PFSK-1 (cell line): ENCODE results near the gene ROBO2.

Experiments used
- FOXP2 ChIP-seq: optimal IDR thresholded peaks from 2 replicates; pipeline ENCODE3; 2011; ENCODE audit warnings: borderline replicate concordance, control low read depth, inconsistent platforms; ENCODE audit not compliant: insufficient read depth; ENCODE audit errors: extremely low read length, extremely low read depth
- POLR2AphosphoS5 ChIP-seq: IDR thresholded peaks from 2 replicates; pipeline ENCODE4 v1.6.1; 2012; ENCODE audit warnings: low read depth, mild to moderate bottlenecking, control low read depth, low read length, moderate library complexity
- REST ChIP-seq, 2 experiments: IDR thresholded peaks; 2 replicates each; pipeline versions ENCODE4 v1.6.1 to v1.8.0; 2011 to 2012; ENCODE audit warnings: low read depth in 2 of 2, low read length in 2 of 2, control low read depth in 1 of 2, inconsistent platforms in 1 of 2, mild to moderate bottlenecking in 1 of 2, moderate library complexity in 1 of 2; ENCODE audit not compliant: insufficient read depth in 1 of 2
- SIN3A ChIP-seq: IDR thresholded peaks from 2 replicates; pipeline ENCODE4 v1.6.1; 2012; ENCODE audit warnings: mild to moderate bottlenecking, low read length, moderate library complexity, borderline replicate concordance; ENCODE audit not compliant: insufficient read depth
- TAF1 ChIP-seq: IDR thresholded peaks from 2 replicates; pipeline ENCODE4 v1.6.1; 2012; ENCODE audit warnings: low read length, control low read depth, borderline replicate concordance; ENCODE audit not compliant: insufficient read depth

Gene ROBO2

GRCh38 chr3:77338195-77338594, 298.3 kb downstream of the ROBO2 start:
- no peak for TF ChIP-seq TAF1
- no peak for TF ChIP-seq FOXP2
- TF ChIP-seq REST (IDR thresholded peaks at IDR 0.05; ENCODE audit: insufficient read depth in 1 of 2, low read depth in 2 of 2, low read length in 2 of 2), result no peak
- no peak for TF ChIP-seq POLR2AphosphoS5
- TF ChIP-seq SIN3A, result no peak

GRCh38 chr3:77342027-77342426, 302.1 kb downstream of the ROBO2 start:
- no peak for TF ChIP-seq TAF1
- TF ChIP-seq REST (IDR thresholded peaks at IDR 0.05; ENCODE audit: insufficient read depth in 1 of 2, low read depth in 2 of 2, low read length in 2 of 2), result no peak
- no peak for TF ChIP-seq POLR2AphosphoS5
- no peak for TF ChIP-seq FOXP2
- no peak for TF ChIP-seq SIN3A

GRCh38 chr3:77342688-77343087, 302.8 kb downstream of the ROBO2 start:
- TF ChIP-seq FOXP2 (no peak), SIN3A (no peak), TAF1 (no peak), REST (IDR thresholded peaks at IDR 0.05; ENCODE audit: insufficient read depth in 1 of 2, low read depth in 2 of 2, low read length in 2 of 2) (no peak), POLR2AphosphoS5 (no peak)

GRCh38 chr3:77345009-77345408, 305.1 kb downstream of the ROBO2 start:
- TF ChIP-seq TAF1, result no peak
- no peak for TF ChIP-seq FOXP2
- no peak for TF ChIP-seq POLR2AphosphoS5
- no peak for TF ChIP-seq REST (IDR thresholded peaks at IDR 0.05; ENCODE audit: insufficient read depth in 1 of 2, low read depth in 2 of 2, low read length in 2 of 2)
- no peak for TF ChIP-seq SIN3A
